DND-41 (cell line): Measurements from ENCODE around the gene MMP24OS.

Experiments
- ATAC-seq: fragments of 200-7000 bp; cut with Tn5 transposase; 3 replicates; pipeline ENCODE4 v1.9.1; 2021; ENCODE audit warnings: low read depth; ENCODE audit not compliant: insufficient read depth
- DNase-seq: peaks from one replicate; pipeline ENCODE4 v3.0.0-alpha.2; 2020
- H2AFZ ChIP-seq: 2 replicates; pipeline ENCODE4 v1.6.0; 2012; ENCODE audit warnings: low read depth, low read length
- H3K27ac ChIP-seq: 2 replicates; pipeline ENCODE4 v1.5.1; 2012; ENCODE audit warnings: low read length, inconsistent platforms
- H3K27me3 ChIP-seq: fragments of 200-600 bp; sonication (generic); 2 replicates; pipeline ENCODE4 v1.6.0; 2012; ENCODE audit warnings: low read length, mild to moderate bottlenecking, inconsistent platforms; ENCODE audit not compliant: insufficient read depth, poor library complexity
- H3K36me3 ChIP-seq: 2 replicates; pipeline ENCODE4 v1.5.1; 2012; ENCODE audit warnings: low read length, inconsistent platforms; ENCODE audit not compliant: insufficient read depth
- H3K4me1 ChIP-seq: 2 replicates; pipeline ENCODE4 v1.5.1; 2012; ENCODE audit warnings: mild to moderate bottlenecking, low read length; ENCODE audit not compliant: insufficient read depth
- H3K4me2 ChIP-seq: 2 replicates; pipeline ENCODE4 v1.6.0; 2012; ENCODE audit warnings: mild to moderate bottlenecking, moderate library complexity, low read length, inconsistent platforms; ENCODE audit not compliant: insufficient read depth
- H3K4me3 ChIP-seq, 2 experiments: fragments of 200-600 bp in 1 of 2; shearing (Covaris generic) in 1 of 2; 2 replicates each; pipeline ENCODE4 v1.5.1; 2012 to 2016; ENCODE audit warnings: inconsistent platforms in 2 of 2, low read length in 2 of 2, mild to moderate bottlenecking in 2 of 2, low read depth in 1 of 2, moderate library complexity in 1 of 2
- H3K79me2 ChIP-seq: 2 replicates; pipeline ENCODE4 v1.6.0; 2012; ENCODE audit warnings: low read length, inconsistent platforms; ENCODE audit not compliant: insufficient read depth
- H3K9ac ChIP-seq: 2 replicates; pipeline ENCODE4 v1.6.0; 2012; ENCODE audit warnings: low read depth, mild to moderate bottlenecking, inconsistent platforms, low read length, moderate library complexity
- H3K9me3 ChIP-seq: 2 replicates; pipeline ENCODE4 v1.5.1; 2012; ENCODE audit warnings: low read length, moderate library complexity, mild to moderate bottlenecking, inconsistent platforms; ENCODE audit not compliant: insufficient read depth, severe bottlenecking
- H4K20me1 ChIP-seq: 2 replicates; pipeline ENCODE4 v1.6.0; 2012; ENCODE audit warnings: low read length; ENCODE audit not compliant: insufficient read depth
- CTCF ChIP-seq: IDR thresholded peaks from 2 replicates; pipeline ENCODE4 v1.5.1; 2012; ENCODE audit warnings: borderline replicate concordance, low read length, moderate library complexity, mild to moderate bottlenecking; ENCODE audit not compliant: poor library complexity, severe bottlenecking; ENCODE audit errors: extremely low read depth
- EZH2 ChIP-seq: IDR thresholded peaks from 3 replicates; pipeline ENCODE4 v1.6.1; 2012; ENCODE audit warnings: borderline replicate concordance, low read depth, mild to moderate bottlenecking, moderate library complexity, low read length, inconsistent platforms; ENCODE audit not compliant: severe bottlenecking

Gene MMP24OS

DNA sequence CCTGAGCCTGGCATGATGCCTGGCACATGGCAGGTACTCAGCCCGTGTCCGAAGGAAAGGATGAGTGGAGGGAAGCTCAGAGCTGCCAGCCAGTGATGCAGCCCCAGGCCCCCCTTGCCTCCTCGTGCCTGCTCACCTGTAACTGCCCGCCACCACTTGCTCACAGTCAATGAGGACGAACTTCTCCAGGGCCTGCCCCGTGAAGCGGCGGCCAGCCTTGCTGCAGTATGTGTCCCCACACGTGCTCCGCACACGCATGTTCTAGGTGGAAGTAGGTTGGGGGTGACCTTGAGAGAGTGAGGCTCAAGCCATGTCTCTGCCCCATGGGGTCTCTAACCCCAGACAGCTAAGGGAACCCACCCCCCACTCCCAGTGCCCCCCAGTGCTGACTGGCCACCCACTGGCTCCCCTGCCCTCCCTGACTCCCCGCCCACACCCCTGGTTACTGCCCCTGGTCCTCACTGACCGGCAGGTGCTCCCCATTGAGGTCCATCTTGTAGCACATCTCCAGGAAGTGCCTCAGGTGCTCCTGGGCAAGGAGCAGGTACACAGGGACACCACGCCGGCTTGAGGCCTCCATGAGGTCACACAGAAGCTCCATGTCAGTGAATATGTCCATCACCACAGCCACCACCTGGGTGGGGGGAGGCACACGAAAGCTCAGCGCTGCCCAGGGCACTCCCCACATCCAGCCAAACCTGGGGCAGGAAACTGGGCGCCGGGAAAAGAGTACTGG is 10.6 kb upstream of the MMP24OS start:
- ATAC-seq (no peak), DNase-seq (no peak)
- Histone ChIP-seq H3K27me3 (peaks cover 10% of the 10 kb centered on the region), H3K9ac (no peak overlapping the region), H4K20me1 (no peaks in the 10 kb centered on the region), H3K4me1 (peaks cover 18% of the 10 kb centered on the region), H3K36me3 (no peaks in the 10 kb centered on the region; the same call in 1 of the 2 replicates), H3K9me3 (no peaks in the 10 kb centered on the region), H3K4me2 (no peak overlapping the region), H3K4me3 (no peak overlapping the region), H3K79me2 (peaks cover 11% of the 10 kb centered on the region), H2AFZ (no peak overlapping the region), H3K27ac (no peak overlapping the region)
- TF ChIP-seq EZH2, result no peak

GRCh38 chr20:35287509-35288324 is 9.8 kb upstream of the MMP24OS start:
- DNase-seq (no peak), ATAC-seq (no peak)
- Histone ChIP-seq H2AFZ (no peak overlapping the region), H3K27me3 (peaks cover 10% of the 10 kb centered on the region), H3K9ac (no peak overlapping the region), H3K9me3 (no peaks in the 10 kb centered on the region), H4K20me1 (no peaks in the 10 kb centered on the region), H3K27ac (no peak overlapping the region), H3K36me3 (no peaks in the 10 kb centered on the region; the same call in 1 of the 2 replicates), H3K4me2 (no peak overlapping the region), H3K4me1 (peaks cover 22% of the 10 kb centered on the region), H3K79me2 (peaks cover 15% of the 10 kb centered on the region), H3K4me3 (no peak overlapping the region)
- TF ChIP-seq CTCF (no peak), EZH2 (no peak)

DNA sequence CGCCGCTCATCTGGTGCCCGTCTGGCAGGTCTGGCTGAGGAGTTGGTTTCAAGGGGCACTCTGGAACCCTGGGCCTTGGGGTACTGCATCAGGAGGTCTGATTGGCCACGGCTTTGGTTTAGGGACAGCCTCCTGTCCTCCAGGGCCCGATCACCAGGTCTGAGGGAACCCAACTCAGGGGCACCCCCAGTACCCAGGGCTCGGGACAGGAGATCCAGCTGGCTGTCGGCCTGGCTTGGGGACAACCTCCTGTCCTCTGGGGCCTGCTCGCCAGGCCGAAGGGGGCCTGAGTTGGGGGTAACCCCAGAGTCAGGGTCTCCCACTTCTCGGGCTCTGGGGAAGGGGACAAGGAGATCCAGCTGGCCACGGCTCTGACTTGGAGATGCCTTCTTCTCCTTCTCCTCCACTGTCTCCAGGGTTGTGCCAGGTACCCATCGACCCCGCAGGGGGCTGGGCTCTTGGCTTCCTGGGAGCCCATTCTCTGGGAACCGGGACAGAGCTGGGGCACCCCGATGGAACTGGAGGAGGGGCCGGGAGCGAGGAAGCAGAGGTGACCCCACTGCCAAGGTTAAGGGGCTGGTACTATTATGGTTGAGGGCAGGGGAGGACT is 9.1 kb upstream of the MMP24OS start:
- H3K9me3 ChIP-seq, result no peaks in the 10 kb centered on the region
- peaks cover 20% of the 10 kb centered on the region for H3K79me2 ChIP-seq
- peaks cover 10% of the 10 kb centered on the region for H3K27me3 ChIP-seq
- no peak overlapping the region for H2AFZ ChIP-seq
- H3K9ac ChIP-seq, result no peak overlapping the region
- TF ChIP-seq EZH2, result no peak
- TF ChIP-seq CTCF, result no peak
- no peak overlapping the region for H3K4me2 ChIP-seq
- no peak for ATAC-seq
- no peak overlapping the region for H3K27ac ChIP-seq
- peaks cover 4% of the 10 kb centered on the region for H3K36me3 ChIP-seq
- H4K20me1 ChIP-seq, result no peaks in the 10 kb centered on the region
- DNase-seq, result no peak
- H3K4me3 ChIP-seq, result no peak overlapping the region
- peaks cover 22% of the 10 kb centered on the region for H3K4me1 ChIP-seq
